ENCODE data around the gene TMEM273.

DNA sequence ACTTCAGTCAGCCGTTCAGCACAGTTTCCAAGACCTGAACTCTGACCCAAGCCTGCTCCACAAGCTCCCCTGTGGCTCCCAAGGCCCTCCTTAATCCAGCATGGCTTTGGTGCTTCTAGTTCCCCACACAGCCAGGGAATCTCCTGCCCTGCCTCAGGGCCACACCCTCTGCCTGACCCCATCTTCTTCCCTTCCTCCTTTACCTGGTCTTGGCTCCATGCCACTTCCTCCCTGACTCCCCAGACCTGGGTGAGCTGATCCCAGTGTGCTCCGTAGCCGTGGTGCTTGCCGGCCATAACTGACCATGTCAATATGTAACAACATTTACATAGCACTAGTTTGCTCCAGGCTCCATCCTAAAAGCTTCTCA, 20.0 kb downstream of the TMEM273 start:
- no peak for TF ChIP-seq POLR2A (IDR thresholded peaks at IDR 0.05)
- TF ChIP-seq, protein P1, sequence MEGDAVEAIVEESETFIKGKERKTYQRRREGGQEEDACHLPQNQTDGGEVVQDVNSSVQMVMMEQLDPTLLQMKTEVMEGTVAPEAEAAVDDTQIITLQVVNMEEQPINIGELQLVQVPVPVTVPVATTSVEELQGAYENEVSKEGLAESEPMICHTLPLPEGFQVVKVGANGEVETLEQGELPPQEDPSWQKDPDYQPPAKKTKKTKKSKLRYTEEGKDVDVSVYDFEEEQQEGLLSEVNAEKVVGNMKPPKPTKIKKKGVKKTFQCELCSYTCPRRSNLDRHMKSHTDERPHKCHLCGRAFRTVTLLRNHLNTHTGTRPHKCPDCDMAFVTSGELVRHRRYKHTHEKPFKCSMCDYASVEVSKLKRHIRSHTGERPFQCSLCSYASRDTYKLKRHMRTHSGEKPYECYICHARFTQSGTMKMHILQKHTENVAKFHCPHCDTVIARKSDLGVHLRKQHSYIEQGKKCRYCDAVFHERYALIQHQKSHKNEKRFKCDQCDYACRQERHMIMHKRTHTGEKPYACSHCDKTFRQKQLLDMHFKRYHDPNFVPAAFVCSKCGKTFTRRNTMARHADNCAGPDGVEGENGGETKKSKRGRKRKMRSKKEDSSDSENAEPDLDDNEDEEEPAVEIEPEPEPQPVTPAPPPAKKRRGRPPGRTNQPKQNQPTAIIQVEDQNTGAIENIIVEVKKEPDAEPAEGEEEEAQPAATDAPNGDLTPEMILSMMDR (IDR thresholded peaks at IDR 0.05) = no peak
